GM19239 (cell line): Measurements from ENCODE around the gene TMPO.
A peak's percentile ranks its signal among the peaks of the same experiment; 100 is the strongest.
"Not testable (repeated sequence)": the region's sequence is repeated elsewhere in the genome, so short reads cannot be mapped to it uniquely, and the experiment has no call there.

Experiments used
- DNase-seq: peaks from one replicate; pipeline ENCODE4 v3.0.0; 2011; ENCODE audit warnings: low spot score; ENCODE audit not compliant: insufficient read length
- FAIRE-seq: peaks from 2 replicates; lab custom pipeline; 2011; peaks lifted over from hg19 to GRCh38; lab: Jason Lieb, UNC

Gene TMPO

GRCh38 chr12:98515287-98516110, at the start of gene TMPO:
Gene TMPO (plus strand): TSS chr12:98515590. CDS start chr12:98515868, 278 bp downstream.
- DNase-seq (peak; percentile 66), FAIRE-seq (peak; percentile 91)

- no peak for DNase-seq
- no peak for FAIRE-seq
Observed at GRCh38 chr12:98465950-98466602, 49.3 kb upstream of the TMPO start.

GRCh38 chr12:98466640-98467400, 48.6 kb upstream of the TMPO start:
- DNase-seq: no peak
- FAIRE-seq: no peak

- no peak for DNase-seq
Observed at GRCh38 chr12:98469109-98469508, 46.3 kb upstream of the TMPO start.

GRCh38 chr12:98470469-98471082, 44.8 kb upstream of the TMPO start:
- DNase-seq: no peak
- FAIRE-seq: no peak

More at GRCh38 chr12:98469109-98469508, 46.3 kb upstream of the TMPO start:
- no peak for FAIRE-seq

- DNase-seq: no peak
- FAIRE-seq: no peak
Observed at GRCh38 chr12:98471085-98471484, 44.3 kb upstream of the TMPO start.

- no peak for FAIRE-seq
Observed at GRCh38 chr12:98475565-98475908, 39.9 kb upstream of the TMPO start.

GRCh38 chr12:98478606-98479005, 36.8 kb upstream of the TMPO start:
- no peak for FAIRE-seq
- DNase-seq: no peak

More at GRCh38 chr12:98475565-98475908, 39.9 kb upstream of the TMPO start:
- no peak for DNase-seq

- DNase-seq (no peak), FAIRE-seq (no peak)
Observed at GRCh38 chr12:98483621-98484503, 31.5 kb upstream of the TMPO start.

- FAIRE-seq (no peak), DNase-seq (no peak)
Observed at GRCh38 chr12:98485792-98486340, 29.5 kb upstream of the TMPO start.

GRCh38 chr12:98488416-98488815, 27.0 kb upstream of the TMPO start:
- not testable (repeated sequence) for FAIRE-seq, DNase-seq

GRCh38 chr12:98489176-98489575, 26.2 kb upstream of the TMPO start:
- FAIRE-seq: no peak

GRCh38 chr12:98490501-98491453, 24.6 kb upstream of the TMPO start:
- peak; percentile 96 for FAIRE-seq
- DNase-seq: peak; percentile 55

More at GRCh38 chr12:98489176-98489575, 26.2 kb upstream of the TMPO start:
- no peak for DNase-seq

- DNase-seq (no peak), FAIRE-seq (no peak)
Observed at GRCh38 chr12:98492580-98493140, 22.7 kb upstream of the TMPO start.

GRCh38 chr12:98501266-98501629, 14.1 kb upstream of the TMPO start:
- not testable (repeated sequence) for FAIRE-seq, DNase-seq

GRCh38 chr12:98503342-98503591, 12.1 kb upstream of the TMPO start:
- DNase-seq (peak; percentile 37), FAIRE-seq (no peak)

- DNase-seq: peak; percentile 40
- FAIRE-seq: peak; percentile 98
Observed at GRCh38 chr12:98503592-98504367, 11.6 kb upstream of the TMPO start.

- FAIRE-seq (no peak), DNase-seq (no peak)
Observed at GRCh38 chr12:98504368-98504617, 11.1 kb upstream of the TMPO start.
